HG02938 (cell line): ENCODE results near the gene DENND4C.
"Not testable (repeated sequence)": the region's sequence is repeated elsewhere in the genome, so short reads cannot be mapped to it uniquely, and the experiment has no call there.

Source experiments
- ATAC-seq: cut with Tn5 transposase; IDR thresholded peaks from one replicate; pipeline ENCODE4 v1.9.1; 2021; ENCODE audit warnings: mild to moderate bottlenecking, moderate library complexity; ENCODE audit not compliant: unreplicated experiment

Gene DENND4C

GRCh38 chr9:19265602-19266001, 35.1 kb downstream of the DENND4C start:
- not testable (repeated sequence) for ATAC-seq

- not testable (repeated sequence) for ATAC-seq
Observed at GRCh38 chr9:19266778-19267384, 36.4 kb downstream of the DENND4C start.

GRCh38 chr9:19269582-19269981, 39.1 kb downstream of the DENND4C start:
- no peak for ATAC-seq

GRCh38 chr9:19270421-19270949, 40.0 kb downstream of the DENND4C start:
- ATAC-seq, result no peak

- ATAC-seq, result no peak
Observed at GRCh38 chr9:19271081-19271480, 40.6 kb downstream of the DENND4C start.

GRCh38 chr9:19281801-19282200, 51.3 kb downstream of the DENND4C start:
- no peak for ATAC-seq

GRCh38 chr9:19283072-19283710, 52.7 kb downstream of the DENND4C start:
- no peak for ATAC-seq

- ATAC-seq, result no peak
Observed at GRCh38 chr9:19284729-19285128, 54.2 kb downstream of the DENND4C start.

GRCh38 chr9:19286634-19287188, 56.2 kb downstream of the DENND4C start:
- no peak for ATAC-seq

- no peak for ATAC-seq
Observed at GRCh38 chr9:19288081-19288480, 57.6 kb downstream of the DENND4C start.

GRCh38 chr9:19290103-19290502, 59.6 kb downstream of the DENND4C start:
- no peak for ATAC-seq

GRCh38 chr9:19294219-19294618, 63.7 kb downstream of the DENND4C start:
- ATAC-seq, result no peak

- ATAC-seq, result no peak
Observed at GRCh38 chr9:19298436-19299000, 68.0 kb downstream of the DENND4C start.

GRCh38 chr9:19303216-19303615, 72.7 kb downstream of the DENND4C start:
- no peak for ATAC-seq

GRCh38 chr9:19306568-19306967, 76.1 kb downstream of the DENND4C start:
- no peak for ATAC-seq

GRCh38 chr9:19310246-19310645, 79.8 kb downstream of the DENND4C start:
- no peak for ATAC-seq

- ATAC-seq, result no peak
Observed at GRCh38 chr9:19313573-19313972, 83.1 kb downstream of the DENND4C start.

GRCh38 chr9:19320495-19320894, 90.0 kb downstream of the DENND4C start:
- ATAC-seq, result no peak

GRCh38 chr9:19331877-19332276, 101.4 kb downstream of the DENND4C start:
- no peak for ATAC-seq

GRCh38 chr9:19336166-19336565, 105.7 kb downstream of the DENND4C start:
- no peak for ATAC-seq

GRCh38 chr9:19342947-19343346, 112.5 kb downstream of the DENND4C start:
- no peak for ATAC-seq

GRCh38 chr9:19358701-19359100, 128.2 kb downstream of the DENND4C start:
- no peak for ATAC-seq
